EL (cell line): ENCODE measurements around the gene ACOX2.

Experiments
- DNase-seq: peaks from one replicate; pipeline ENCODE4 v3.0.0-alpha.2; 2016

The ACOX2 gene

DNA sequence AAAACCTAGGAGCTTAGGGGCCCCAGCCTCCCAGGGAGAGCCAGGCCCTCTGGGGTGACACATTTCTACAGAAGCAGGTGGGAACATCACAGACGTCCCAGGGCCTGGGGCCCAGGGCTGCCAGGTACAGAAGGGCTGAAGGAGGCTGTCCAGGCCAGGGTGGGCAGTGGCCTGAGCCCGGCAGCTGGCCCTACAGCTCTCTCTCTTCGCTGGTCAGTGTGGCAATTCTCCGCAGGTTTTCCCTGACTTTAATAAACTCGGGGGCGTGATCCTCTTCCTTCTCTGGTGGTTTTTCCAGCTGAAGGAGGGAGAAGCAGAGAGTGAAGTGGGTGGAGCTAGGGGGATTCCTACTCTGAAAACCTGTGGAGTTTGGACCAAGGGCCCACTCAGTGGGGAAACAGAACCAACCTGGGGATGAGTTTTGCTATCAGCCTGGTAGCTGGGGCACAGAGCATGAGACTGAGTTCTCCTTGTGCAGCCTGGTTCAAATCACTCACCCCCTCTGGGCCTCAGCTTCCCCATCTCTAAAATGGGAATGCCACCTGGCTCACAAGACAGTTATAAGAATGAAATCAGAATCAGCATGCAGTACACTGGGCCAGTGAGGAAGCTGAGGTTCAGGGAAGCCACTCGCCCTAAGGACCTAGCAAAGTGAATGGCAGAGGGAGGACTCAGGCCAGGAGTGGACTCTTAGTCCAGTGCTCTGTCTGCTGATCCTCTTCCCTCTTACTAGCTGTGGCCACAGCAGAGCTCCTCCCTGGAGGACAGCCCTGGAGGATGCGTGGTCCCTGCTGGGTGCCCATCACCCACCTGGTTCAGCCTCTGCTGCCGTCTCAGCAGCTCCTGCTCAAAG is 29.6 kb upstream of the ACOX2 start:
- DNase-seq, result no peak

- DNase-seq, result no peak
These were observed 28.8 kb upstream of the ACOX2 start for GRCh38 chr3:58565621-58566397.

GRCh38 chr3:58564456-58565160 is 27.6 kb upstream of the ACOX2 start:
- peak; percentile 96 for DNase-seq

DNA sequence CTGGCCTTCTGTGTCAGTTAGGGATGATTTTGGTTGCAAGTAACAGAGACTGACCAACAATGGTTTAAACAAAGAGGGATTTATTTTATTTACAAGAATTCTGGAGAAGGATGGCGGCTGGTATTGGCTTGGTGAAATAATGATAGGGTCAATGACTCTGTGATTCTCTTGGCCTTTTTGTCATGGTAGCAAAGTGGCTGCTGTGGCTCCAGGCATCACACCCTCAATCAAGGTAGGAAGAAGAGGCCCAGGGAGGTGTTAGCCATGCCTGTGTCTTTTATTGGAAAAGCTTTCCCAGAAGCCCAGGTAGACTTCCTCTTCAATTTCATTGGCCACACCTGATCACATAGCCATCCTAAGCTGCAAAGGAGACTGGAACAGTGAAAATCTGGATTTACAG is 27.1 kb upstream of the ACOX2 start:
- DNase-seq, result no peak

- DNase-seq, result peak; percentile 72
These were observed 26.5 kb upstream of the ACOX2 start for GRCh38 chr3:58563386-58564035.

DNA sequence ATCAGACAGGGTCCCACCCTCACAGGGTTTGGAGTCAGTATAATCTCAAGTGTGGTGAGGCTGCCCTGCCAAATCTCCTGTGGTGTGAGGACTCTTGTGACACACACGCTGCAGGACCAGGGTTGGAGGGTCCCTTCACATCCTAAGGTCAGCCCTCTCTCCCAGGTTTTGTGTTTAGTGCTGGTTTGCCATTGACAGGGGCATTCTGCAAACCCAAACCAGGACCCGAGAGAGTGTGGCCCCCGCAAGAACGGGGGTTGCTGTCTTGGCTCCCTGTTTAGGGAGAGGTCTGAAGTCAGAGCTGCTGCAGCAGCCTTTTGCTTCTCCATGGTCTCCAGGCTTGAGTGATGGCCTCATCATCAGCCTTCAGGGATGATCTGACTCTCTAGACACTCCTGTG is 25.5 kb upstream of the ACOX2 start:
- no peak for DNase-seq

DNA sequence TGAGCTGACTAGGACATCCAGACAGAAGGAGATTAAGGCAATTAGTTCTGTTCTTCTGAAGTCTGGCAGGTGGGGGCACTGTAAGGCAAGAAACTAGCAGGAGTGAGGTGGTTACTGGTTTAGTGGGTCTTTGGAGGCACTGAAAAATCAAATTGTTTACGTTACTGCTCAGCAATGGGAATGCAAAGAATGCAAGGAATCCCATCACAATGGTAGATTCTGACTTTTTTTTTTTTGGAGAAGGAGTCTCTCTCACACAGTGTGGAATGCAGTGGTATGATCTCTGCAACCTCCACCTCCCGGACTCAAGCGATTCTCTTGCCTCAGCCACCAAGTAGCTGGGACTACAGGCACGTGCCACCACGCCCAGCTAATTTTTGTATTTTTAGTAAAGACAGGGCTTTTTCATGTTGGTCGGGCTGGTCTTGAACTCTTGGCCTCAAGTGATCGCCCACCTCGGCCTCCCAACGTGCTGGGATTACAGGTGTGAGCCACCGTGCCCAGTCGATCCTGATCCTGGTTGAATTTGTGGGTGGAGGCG is 23.9 kb upstream of the ACOX2 start:
- DNase-seq, result peak; percentile 98

DNA sequence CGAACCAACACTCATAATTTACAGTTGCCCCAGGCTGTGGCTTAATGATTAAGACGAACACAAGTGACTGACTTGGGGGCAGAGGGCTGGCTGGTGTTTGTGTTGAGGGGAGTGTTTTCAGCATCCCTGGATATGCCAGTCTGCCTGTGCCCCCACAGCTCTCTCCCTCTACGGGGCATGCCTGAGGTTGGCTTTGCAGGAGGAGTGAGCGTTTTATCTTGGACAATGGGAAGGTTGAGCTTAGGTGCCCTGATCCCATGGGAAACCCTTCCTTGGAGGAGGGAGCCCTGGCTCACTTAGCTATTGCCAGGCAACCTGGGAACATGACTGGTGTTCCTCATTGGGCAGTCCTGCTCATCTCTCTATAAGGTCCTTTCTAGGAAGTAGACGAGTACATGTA is 22.6 kb upstream of the ACOX2 start:
- DNase-seq, result no peak

GRCh38 chr3:58557491-58557890 is 20.5 kb upstream of the ACOX2 start:
- DNase-seq, result no peak

- DNase-seq, result no peak
These were observed 19.8 kb upstream of the ACOX2 start for GRCh38 chr3:58556761-58557221.

DNA sequence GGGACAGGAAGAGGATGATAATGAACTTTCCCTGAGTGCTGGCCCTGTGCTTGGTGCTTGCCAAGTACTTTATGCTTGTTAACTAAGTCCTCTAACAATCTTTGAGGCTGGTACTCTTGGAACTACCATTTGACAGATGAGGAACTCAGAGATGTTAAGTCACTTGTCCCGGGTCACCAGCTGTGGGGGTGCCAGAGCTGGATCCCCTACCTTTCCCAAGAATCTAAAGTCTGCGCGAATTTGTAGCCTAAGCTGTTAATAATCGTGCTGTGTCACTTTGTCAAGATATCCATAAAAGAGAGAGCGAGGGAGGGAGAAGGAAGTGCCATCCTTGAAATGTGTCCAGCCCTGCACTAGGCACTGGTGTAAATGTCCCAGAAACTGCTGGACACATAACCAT is 19.0 kb upstream of the ACOX2 start:
- DNase-seq, result no peak

GRCh38 chr3:58555203-58555602 is 18.2 kb upstream of the ACOX2 start:
- DNase-seq, result no peak

DNA sequence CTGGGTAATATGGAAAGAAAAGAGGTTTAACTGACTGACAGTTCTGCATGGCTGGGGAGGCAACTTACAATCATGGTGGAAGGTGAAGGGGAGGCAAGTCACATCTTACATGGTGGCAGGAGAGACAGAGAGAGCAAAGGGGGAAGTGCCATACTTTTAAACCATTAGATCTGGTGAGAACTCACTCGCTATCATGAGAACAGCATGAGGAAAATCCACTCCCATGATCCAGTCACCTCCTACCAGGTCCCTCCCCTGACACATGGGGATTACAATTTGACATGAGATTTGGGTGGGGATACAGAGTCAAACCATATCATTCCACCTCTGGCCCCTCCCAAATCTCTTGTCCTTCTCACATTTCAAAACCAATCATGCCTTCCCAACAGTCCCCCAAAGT is 16.0 kb upstream of the ACOX2 start:
- DNase-seq, result no peak

GRCh38 chr3:58551636-58552180 is 14.7 kb upstream of the ACOX2 start:
- DNase-seq, result no peak

DNA sequence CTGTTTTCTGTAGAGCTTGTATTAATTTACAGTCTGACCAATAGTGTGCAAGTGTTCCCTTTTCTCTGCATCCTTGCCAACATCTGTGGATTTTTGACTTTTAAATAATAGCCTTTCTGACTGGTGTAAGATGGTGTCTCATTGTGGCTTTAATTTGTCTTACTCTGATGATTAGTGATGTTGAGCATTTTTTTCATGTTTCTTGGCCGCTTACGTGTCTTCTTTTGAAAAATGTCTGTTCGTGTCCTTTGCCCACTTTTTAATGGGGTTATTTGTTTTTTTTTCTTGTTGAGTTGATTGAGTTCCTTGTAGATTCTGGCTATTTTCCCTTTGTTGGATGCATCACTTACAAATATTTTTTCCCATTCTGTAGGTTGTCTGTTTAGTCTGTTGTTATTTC is 7.6 kb upstream of the ACOX2 start:
- no peak for DNase-seq

GRCh38 chr3:58540176-58540858 is 3.3 kb upstream of the ACOX2 start:
- DNase-seq, result no peak

- DNase-seq, result no peak
These were observed 2.6 kb upstream of the ACOX2 start for GRCh38 chr3:58539626-58540025.

DNA sequence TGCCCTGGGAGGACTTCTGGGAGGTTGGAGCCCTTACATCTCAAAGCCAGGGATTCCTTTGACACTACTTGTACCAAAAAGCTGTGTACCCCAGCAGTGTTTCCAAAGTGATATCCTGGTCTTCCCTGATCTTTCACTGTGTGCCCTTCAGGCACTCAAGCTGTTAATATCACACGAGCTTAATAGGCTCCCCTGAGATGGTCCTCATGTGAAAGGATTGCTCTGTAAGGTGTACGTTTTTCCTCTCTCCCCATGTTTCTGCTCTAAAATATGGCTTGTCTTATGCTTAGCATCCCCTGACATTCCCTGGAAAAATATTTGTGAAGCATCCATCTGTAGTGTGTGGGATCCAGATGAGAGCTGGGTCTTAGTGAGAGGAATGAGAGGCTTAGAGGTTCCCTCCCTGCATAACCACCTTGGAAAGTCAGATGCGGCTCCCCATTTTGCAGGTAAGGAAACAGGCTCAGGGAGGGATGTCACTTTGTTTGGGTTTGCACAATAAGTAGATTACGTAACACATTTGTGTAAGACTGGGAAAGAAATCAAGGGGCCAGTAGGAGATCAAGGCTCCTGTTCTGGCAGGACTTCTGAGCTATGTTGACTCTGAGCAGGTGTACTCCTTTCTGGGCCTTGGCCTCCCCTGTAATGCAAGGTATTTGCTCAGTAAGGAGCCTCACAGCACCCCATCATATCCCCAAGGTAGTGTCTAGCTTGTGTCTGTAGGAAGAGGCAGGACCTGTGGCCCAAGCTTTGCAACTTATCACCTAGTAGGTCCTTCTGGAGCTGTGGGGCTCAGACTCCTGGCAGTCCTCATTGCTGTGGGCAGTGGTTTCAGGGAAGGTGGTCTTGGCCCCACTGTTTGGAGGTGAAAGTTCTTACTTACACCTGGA is 667 bp upstream of the ACOX2 start:
- no peak for DNase-seq

DNA sequence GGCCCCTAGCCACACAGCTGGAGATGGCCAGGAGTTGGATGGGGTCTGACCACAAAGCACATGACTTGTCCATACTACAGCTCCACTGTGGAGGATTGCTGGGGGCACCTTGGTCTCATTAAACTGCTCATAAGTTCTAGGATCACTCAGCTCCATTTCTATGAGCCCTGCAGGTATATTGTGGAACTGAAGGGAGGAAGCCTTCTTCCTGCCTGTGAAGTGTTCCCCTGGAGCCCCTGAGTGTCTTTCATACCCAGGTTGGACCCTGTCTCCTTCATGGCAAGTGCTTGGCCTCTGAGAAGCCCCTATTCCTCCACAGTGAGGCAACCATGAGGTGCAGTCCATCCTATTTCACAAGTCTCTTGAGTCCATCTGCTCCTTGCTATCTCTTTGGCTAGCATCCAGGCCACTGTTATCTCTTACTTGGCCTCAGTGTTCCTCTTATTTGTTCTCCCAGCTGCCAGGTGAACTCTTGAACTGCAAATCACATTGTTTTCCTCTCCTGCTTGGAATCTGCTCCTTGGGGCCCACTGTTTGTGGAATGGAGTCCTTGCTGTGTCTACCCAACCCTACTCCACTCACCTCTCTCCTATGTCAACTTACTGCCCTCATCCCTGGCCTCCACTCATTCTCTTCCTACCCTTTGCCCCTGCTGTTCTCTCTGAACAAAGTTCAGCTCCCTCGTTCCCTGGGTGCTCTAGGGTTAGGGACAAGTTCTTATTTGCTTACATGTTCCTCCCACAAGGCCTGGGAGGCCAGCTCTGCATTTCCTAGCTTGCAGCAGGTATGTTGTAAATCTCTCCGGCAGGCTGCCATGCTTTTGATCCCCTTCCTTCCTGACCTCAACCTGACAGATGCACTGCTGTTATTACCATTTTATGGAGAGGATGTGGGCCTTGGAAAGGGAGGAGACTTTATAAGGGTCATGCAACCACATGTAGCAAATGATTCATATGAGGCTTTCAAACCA is 1.2 kb downstream of the ACOX2 start:
- DNase-seq, result no peak
